IPS DF 6.9 (cell line): ENCODE measurements around the gene MRPL23.

Source experiments
- DNase-seq: peaks from one replicate; pipeline ENCODE4 v3.0.0-alpha.2; 2013; ENCODE audit warnings: low read depth, low spot score
- H3K27ac ChIP-seq: one replicate; pipeline ENCODE4 v1.5.1; 2013; ENCODE audit warnings: low read length, control low read depth
- H3K27me3 ChIP-seq: 2 replicates; pipeline ENCODE4 v1.6.1; 2013; ENCODE audit warnings: mild to moderate bottlenecking, low read length; ENCODE audit not compliant: control insufficient read depth, insufficient read depth
- H3K36me3 ChIP-seq: 2 replicates; pipeline ENCODE4 v1.6.1; 2013; ENCODE audit warnings: low read length; ENCODE audit not compliant: control insufficient read depth, insufficient read depth
- H3K4me1 ChIP-seq: 2 replicates; pipeline ENCODE4 v1.6.1; 2013; ENCODE audit warnings: low read length; ENCODE audit not compliant: control insufficient read depth, insufficient read depth
- H3K4me3 ChIP-seq: 2 replicates; pipeline ENCODE4 v1.5.1; 2013; ENCODE audit warnings: mild to moderate bottlenecking, low read length
- H3K9me3 ChIP-seq: 2 replicates; pipeline ENCODE4 v1.6.1; 2013; ENCODE audit warnings: low read length, inconsistent platforms; ENCODE audit not compliant: control insufficient read depth, insufficient read depth
- WGBS: extraction: QIAGEN DNeasy Blood & Tissue Kit; methylation state at CpG from one replicate; pipeline ENCODE4 v1.1.7; 2013; ENCODE audit warnings: mixed read lengths, missing lambda C conversion rate; ENCODE audit not compliant: insufficient read length, insufficient coverage; 5-methylcytosine and 5-hydroxymethylcytosine counted together

The MRPL23 gene

DNA sequence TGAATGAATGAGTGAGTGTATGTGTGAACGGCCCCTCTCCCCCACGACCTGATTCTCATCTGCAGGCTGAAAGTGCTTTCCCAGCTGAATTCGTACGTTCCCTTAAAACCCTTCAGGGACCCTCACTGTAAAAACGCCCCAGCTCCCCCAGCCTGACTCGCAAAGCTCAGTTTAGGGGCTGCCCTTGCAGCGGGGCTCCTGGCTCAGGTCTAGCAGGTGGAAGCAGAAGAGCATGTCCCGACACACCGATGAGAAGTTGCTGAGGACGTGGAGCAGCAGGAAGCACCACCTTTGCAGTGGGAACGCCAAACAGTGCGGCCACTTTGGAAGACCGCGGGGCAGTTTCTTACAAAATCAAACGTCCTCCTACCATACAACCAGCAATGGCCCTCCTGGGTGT lies 3.6 kb upstream of the MRPL23 start:
- Histone ChIP-seq H3K27ac (no peak overlapping the region), H3K9me3 (no peaks in the 10 kb centered on the region), H3K4me3 (no peak overlapping the region), H3K4me1 (0 out of 2 replicates have a peak, but pooled peaks cover 2% of the 10 kb centered on the region), H3K27me3 (no peaks in the 10 kb centered on the region), H3K36me3 (no peaks in the 10 kb centered on the region)
- WGBS: no CpG with 5 or more reads among the region's 15 CpGs
- no peak for DNase-seq

DNA sequence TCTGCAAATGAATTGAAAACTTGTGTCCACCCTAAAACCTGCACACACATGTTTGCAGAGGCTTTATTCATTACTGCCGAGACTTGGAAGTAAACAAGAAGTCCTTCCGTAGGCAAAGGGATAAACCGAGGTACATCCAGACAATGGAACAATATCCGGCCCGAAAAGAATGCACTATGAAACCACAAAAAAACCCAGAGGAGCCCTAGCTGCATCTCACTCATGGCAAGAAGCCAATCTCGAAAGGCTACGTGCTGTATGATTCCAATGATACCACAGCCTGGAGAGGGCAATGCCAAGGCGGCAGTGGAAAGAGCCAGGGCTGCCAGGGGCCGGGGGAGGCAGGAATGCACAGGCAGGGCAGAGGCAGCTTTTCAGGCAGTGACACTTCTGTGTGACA lies 3.2 kb upstream of the MRPL23 start:
- no peak for DNase-seq
- no peaks in the 10 kb centered on the region for H3K36me3 ChIP-seq
- H3K4me1 ChIP-seq: 0 out of 2 replicates have a peak, but pooled peaks cover 2% of the 10 kb centered on the region
- H3K27ac ChIP-seq: no peak overlapping the region
- no CpG with 5 or more reads among the region's 9 CpGs for WGBS
- H3K9me3 ChIP-seq: no peaks in the 10 kb centered on the region
- H3K4me3 ChIP-seq: no peak overlapping the region
- H3K27me3 ChIP-seq: no peaks in the 10 kb centered on the region

DNA sequence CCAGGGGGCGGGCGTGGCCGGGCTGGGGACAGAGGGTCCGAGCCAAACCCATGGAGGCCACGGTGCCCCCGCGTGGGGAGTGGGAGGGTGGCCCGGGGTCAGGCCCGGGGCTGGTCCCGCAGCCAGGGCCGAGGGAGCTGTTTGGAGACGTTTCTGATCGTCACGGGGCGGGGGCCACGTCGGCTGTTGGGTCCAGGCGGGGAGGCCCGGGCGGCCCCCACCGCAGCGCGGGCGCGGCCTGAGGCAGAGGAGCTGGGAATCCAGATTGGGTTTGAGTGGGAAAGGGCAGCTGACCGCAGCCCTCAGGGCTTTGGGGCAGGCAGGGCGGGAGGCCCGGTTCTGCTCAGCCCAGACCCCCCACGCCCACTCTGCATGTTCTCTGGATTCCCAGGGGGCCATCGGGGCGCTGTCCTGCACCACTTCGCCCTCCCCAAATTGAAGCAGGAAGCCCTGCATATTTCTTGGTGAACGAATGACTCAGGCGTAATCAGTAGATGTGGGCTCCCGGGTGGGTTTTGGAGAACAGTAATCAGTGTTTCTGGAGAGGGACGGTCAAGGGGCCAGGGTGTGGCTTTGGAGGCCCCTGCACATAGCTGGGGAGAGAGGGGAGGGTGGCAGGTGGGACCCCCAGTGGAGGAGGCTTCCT lies 583 bp downstream of the MRPL23 start:
- H3K9me3 ChIP-seq: no peaks in the 10 kb centered on the region
- H3K36me3 ChIP-seq: no peaks in the 10 kb centered on the region
- H3K4me1 ChIP-seq: no peaks in the 10 kb centered on the region
- H3K27ac ChIP-seq: no peak overlapping the region
- no peaks in the 10 kb centered on the region for H3K27me3 ChIP-seq
- H3K4me3 ChIP-seq: no peak overlapping the region
- DNase-seq: no peak
- no CpG with 5 or more reads among the region's 36 CpGs for WGBS

DNA sequence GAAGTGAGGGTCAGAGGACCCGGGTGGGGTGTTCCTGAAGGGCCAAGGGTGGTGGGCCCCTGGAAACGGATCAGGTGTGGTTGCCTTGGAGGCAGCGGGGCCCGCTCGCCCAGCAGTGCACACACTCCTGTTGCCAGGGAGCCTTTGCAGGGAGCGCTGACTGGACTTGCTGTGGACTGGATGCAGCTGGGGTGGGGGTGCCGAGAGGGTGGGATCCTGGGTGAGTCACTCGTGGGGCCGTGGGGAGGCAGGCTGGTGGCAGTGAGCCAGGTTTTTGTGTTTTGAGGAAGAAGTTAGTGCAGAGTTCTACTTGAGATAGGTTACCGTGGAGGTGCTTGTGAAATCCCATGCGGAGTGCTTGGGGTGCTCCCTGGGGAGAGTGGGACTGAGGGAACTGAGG lies 1.3 kb downstream of the MRPL23 start:
- H3K9me3 ChIP-seq: no peaks in the 10 kb centered on the region
- H3K36me3 ChIP-seq: no peaks in the 10 kb centered on the region
- no peak for DNase-seq
- no CpG with 5 or more reads among the region's 11 CpGs for WGBS
- H3K27ac ChIP-seq: no peak overlapping the region
- H3K4me3 ChIP-seq: no peak overlapping the region
- H3K27me3 ChIP-seq: no peaks in the 10 kb centered on the region
- no peaks in the 10 kb centered on the region for H3K4me1 ChIP-seq

DNA sequence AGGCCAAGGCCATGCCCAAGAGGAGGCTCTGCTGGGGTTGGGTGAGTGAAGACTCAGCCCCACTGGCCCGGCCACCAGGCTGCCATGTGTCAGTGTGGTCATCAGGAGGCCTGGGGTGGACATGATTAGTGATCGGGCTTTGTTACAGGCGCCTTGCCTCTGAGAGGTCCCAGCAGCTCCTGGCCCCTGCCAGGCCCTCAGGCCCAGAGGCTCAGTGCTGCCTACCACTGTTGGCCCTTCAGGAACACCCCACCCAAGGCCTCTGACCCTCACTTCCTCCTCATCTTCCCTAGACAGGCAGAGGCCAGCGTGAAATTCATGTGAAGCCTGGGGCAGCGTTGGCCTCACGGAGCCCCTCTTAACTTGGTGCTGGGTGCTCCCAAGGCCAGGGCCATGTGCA lies 2.2 kb downstream of the MRPL23 start:
- no CpG with 5 or more reads among the region's 6 CpGs for WGBS
- H3K36me3 ChIP-seq: no peaks in the 10 kb centered on the region
- no peak overlapping the region for H3K4me3 ChIP-seq
- no peaks in the 10 kb centered on the region for H3K9me3 ChIP-seq
- H3K4me1 ChIP-seq: no peaks in the 10 kb centered on the region
- H3K27ac ChIP-seq: no peak overlapping the region
- no peaks in the 10 kb centered on the region for H3K27me3 ChIP-seq
- no peak for DNase-seq

DNA sequence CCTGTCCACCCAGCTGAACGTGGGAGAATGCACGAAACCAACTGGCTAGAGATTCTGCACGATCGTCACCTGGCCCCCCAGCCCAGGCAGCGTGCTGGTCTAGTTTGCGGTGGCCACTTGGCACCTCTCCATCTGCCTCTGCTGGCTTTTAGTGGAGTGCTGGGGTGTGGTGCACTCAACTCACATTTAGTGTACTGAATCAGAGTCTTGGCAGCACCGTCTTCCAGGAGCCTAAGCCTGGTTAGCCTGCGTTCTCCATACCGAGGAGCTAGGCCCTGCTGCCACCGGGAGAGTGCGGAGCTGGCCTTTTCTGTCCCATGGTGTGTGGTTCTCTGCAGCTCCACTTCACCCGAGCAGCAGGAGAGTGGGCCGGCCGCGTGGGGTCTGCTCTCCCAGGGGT lies 2.8 kb downstream of the MRPL23 start:
- Histone ChIP-seq H3K36me3 (no peaks in the 10 kb centered on the region), H3K4me1 (no peaks in the 10 kb centered on the region), H3K27ac (no peak overlapping the region), H3K9me3 (no peaks in the 10 kb centered on the region), H3K27me3 (no peaks in the 10 kb centered on the region), H3K4me3 (no peak overlapping the region)
- DNase-seq: no peak
- no CpG with 5 or more reads among the region's 15 CpGs for WGBS

DNA sequence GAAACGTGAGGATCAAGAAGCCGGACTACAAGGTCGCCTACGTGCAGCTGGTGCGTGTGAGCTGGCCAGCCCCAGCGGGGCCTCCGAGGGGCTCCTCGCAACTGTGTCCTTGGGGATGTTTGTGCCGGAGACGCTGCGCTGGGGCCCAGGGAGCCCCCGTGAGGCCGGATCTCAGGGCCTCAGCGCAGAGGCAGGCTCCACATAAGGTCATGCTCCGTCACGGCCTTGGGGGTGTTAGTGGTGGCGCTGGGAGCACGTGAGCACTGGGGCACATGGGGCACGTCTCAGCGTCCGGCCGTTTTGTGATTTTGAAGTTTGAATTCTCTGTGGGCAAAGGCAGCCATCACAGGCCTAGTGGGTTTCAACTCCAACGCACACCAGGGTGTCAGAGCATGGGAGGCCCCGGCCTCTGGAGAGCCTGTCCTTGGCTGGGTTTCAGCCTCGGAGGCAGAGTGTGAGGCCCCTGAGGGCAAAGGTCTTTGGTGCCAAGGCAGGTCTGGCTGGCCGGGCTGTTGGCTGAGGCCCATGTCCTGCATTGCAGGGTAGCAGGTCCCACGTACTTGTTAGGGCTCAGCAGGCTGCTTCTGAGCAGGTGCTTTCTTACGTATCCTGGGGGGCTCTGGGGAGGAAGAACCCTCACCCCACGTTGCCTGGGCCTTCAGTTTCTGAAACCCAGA lies 5.8 kb downstream of the MRPL23 start:
- Histone ChIP-seq H3K4me3 (no peak overlapping the region), H3K27ac (no peak overlapping the region), H3K27me3 (no peaks in the 10 kb centered on the region), H3K4me1 (no peaks in the 10 kb centered on the region), H3K9me3 (no peaks in the 10 kb centered on the region), H3K36me3 (no peaks in the 10 kb centered on the region)
- WGBS: no CpG with 5 or more reads among the region's 29 CpGs
- DNase-seq: no peak

DNA sequence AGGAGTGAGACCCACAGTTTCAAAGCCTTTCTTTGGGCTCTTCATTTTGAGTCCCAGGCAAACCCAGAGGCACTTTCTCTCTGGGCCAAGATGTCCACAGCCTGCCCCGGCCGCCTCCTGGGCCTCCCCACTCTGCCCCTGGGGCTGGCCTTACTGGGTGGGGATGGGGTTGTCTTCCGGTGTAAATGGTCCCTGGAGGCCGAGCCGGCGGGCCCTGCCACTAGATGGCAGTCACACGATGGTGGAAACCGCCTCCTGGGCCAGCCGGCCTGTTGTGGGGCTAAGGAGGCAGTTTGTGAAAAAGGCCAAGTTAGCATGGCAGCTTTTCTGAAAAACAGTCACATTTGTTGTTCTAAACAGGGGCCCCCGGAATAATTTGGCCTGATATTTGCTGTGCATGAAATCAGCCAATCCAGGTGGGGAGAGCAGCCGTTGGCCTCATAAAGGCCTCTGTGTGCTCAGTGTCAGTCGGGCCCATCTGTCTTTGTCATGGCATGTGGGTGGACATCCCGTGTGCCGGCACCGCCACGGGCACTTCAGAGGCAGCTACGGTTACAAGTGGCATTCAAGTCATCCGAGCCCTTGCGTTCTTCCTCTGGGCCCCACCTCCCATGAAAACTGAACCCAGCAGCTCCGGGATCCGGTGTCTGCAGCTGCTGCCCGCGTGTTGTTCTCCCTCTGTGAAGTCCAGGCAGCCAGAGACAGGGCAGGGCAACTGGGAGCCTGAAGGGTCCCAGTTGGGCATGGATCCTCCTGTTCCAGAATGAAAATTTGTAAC lies 6.5 kb downstream of the MRPL23 start:
- Histone ChIP-seq H3K27ac (no peak overlapping the region), H3K27me3 (no peaks in the 10 kb centered on the region), H3K4me3 (no peak overlapping the region), H3K9me3 (no peaks in the 10 kb centered on the region), H3K4me1 (no peaks in the 10 kb centered on the region), H3K36me3 (no peaks in the 10 kb centered on the region)
- no CpG with 5 or more reads among the region's 23 CpGs for WGBS
- DNase-seq: no peak

DNA sequence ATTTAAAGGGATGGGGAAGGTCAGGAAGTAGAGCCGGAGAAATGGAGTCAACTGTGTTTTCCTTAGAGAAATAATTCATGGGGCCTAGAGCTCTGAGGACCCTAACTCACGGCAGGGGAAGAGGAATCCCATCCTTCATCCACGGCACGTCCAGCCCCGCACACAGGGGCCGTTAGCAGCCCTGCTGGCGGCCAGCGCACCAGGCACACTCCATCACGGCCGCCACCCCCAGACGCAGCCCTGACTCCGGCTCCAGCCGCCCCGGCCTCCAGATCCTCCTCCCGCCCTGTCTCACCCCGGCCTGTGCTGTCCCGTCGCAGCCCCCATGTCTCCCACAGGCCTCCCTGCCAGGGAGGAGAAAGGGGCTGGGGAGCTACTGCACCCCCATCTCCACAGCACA lies 11.2 kb downstream of the MRPL23 start:
- Histone ChIP-seq H3K27me3 (no peaks in the 10 kb centered on the region), H3K9me3 (no peaks in the 10 kb centered on the region), H3K4me3 (no peak overlapping the region), H3K36me3 (no peaks in the 10 kb centered on the region), H3K27ac (no peak overlapping the region), H3K4me1 (no peaks in the 10 kb centered on the region)
- no CpG with 5 or more reads among the region's 18 CpGs for WGBS
- DNase-seq: no peak

DNA sequence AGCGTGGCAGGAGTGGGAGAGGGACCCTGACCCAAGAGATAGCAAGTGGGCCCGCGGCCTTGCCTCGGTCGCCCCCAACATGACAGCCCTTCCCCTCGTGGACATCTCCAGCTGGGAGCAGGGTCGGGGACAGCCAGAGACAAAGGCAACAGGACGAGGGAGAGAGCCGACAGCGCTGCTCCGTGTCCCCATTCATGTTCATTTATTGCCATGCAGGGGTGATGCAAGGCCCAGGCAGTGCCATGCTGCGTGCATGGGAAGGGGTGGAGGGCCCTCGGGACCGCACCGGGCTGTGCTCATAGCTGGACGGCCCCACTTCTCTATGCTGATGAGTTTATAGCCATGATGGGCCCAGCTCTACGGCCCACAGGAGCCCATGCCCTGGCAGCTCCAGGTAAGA lies 12.7 kb downstream of the MRPL23 start:
- no peaks in the 10 kb centered on the region for H3K27me3 ChIP-seq

More for the DNA sequence above, 12.7 kb downstream of the MRPL23 start:
- Histone ChIP-seq H3K9me3 (no peaks in the 10 kb centered on the region), H3K4me1 (no peaks in the 10 kb centered on the region), H3K36me3 (no peaks in the 10 kb centered on the region), H3K27ac (no peak overlapping the region), H3K4me3 (no peak overlapping the region)
- no CpG with 5 or more reads among the region's 17 CpGs for WGBS
- DNase-seq: no peak
